Measurements from ENCODE around the gene GABRE. TPM values are rescaled to one million over a fixed set of nuclear protein-coding genes. Genes with fewer than 3 reads are reported as not detected.

The GABRE gene
- polyA plus RNA-seq, 1 donor from 2014 or later, result 0.10 TPM

DNA sequence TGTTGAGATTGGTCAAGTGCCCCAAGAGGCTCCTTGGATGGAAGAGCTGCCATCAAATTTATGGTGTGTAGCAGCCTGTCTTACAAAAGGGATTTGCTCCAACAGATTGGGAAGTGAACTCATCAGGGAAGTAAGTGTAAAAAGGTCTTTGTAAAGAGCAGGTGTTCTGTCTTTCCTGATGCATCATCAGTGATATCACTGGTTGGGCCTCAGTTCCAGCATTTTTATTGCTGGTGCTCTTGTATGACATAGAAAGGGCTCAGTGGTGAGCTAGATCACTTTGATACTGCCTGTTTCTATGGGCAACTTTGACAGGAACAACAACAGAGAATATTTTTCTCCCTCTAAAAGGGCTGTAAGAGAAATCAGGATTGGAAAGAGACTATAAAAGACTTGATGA, 8.7 kb upstream of the GABRE start:
- no peak overlapping the region for H2AFZ ChIP-seq (ENCODE audit: low read depth, low read length)
- no peaks in the 10 kb centered on the region for H4K20me1 ChIP-seq (ENCODE audit: insufficient read depth)
- H3K27me3 ChIP-seq (ENCODE audit: insufficient read depth, low read depth, low read length), result no peaks in the 10 kb centered on the region
- TF ChIP-seq, protein P1, sequence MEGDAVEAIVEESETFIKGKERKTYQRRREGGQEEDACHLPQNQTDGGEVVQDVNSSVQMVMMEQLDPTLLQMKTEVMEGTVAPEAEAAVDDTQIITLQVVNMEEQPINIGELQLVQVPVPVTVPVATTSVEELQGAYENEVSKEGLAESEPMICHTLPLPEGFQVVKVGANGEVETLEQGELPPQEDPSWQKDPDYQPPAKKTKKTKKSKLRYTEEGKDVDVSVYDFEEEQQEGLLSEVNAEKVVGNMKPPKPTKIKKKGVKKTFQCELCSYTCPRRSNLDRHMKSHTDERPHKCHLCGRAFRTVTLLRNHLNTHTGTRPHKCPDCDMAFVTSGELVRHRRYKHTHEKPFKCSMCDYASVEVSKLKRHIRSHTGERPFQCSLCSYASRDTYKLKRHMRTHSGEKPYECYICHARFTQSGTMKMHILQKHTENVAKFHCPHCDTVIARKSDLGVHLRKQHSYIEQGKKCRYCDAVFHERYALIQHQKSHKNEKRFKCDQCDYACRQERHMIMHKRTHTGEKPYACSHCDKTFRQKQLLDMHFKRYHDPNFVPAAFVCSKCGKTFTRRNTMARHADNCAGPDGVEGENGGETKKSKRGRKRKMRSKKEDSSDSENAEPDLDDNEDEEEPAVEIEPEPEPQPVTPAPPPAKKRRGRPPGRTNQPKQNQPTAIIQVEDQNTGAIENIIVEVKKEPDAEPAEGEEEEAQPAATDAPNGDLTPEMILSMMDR (IDR thresholded peaks at IDR 0.05; ENCODE audit: poor library complexity, severe bottlenecking), result no peak
- TF ChIP-seq MXI1 (conservative IDR thresholded peaks at IDR 0.05; ENCODE audit: poor library complexity, severe bottlenecking) (no peak), POLR2AphosphoS5 (IDR thresholded peaks at IDR 0.05) (no peak), SMC3 (conservative IDR thresholded peaks at IDR 0.05; ENCODE audit: poor library complexity) (no peak), TAF1 (IDR thresholded peaks at IDR 0.05; ENCODE audit: low read depth) (no peak), EZH2 (IDR thresholded peaks at IDR 0.05; ENCODE audit: borderline replicate concordance, insufficient read depth, low read length, poor library complexity, severe bottlenecking) (no peak), RAD21 (conservative IDR thresholded peaks at IDR 0.05) (no peak), EP300 (conservative IDR thresholded peaks at IDR 0.05; ENCODE audit: poor library complexity, severe bottlenecking) (no peak)
- TF ChIP-seq, protein P2, sequence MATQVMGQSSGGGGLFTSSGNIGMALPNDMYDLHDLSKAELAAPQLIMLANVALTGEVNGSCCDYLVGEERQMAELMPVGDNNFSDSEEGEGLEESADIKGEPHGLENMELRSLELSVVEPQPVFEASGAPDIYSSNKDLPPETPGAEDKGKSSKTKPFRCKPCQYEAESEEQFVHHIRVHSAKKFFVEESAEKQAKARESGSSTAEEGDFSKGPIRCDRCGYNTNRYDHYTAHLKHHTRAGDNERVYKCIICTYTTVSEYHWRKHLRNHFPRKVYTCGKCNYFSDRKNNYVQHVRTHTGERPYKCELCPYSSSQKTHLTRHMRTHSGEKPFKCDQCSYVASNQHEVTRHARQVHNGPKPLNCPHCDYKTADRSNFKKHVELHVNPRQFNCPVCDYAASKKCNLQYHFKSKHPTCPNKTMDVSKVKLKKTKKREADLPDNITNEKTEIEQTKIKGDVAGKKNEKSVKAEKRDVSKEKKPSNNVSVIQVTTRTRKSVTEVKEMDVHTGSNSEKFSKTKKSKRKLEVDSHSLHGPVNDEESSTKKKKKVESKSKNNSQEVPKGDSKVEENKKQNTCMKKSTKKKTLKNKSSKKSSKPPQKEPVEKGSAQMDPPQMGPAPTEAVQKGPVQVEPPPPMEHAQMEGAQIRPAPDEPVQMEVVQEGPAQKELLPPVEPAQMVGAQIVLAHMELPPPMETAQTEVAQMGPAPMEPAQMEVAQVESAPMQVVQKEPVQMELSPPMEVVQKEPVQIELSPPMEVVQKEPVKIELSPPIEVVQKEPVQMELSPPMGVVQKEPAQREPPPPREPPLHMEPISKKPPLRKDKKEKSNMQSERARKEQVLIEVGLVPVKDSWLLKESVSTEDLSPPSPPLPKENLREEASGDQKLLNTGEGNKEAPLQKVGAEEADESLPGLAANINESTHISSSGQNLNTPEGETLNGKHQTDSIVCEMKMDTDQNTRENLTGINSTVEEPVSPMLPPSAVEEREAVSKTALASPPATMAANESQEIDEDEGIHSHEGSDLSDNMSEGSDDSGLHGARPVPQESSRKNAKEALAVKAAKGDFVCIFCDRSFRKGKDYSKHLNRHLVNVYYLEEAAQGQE (IDR thresholded peaks at IDR 0.05; ENCODE audit: borderline replicate concordance), result no peak
- H3K27ac ChIP-seq (ENCODE audit: low read length), result no peak overlapping the region
- H3F3A ChIP-seq (ENCODE audit: insufficient read depth, low read length, poor library complexity, severe bottlenecking), result no peaks in the 10 kb centered on the region
- no peak overlapping the region for H3K4me3 ChIP-seq (ENCODE audit: low read length)
- no peak overlapping the region for H3K4me2 ChIP-seq (ENCODE audit: low read length)
- H3K79me2 ChIP-seq (replicated peaks; ENCODE audit: insufficient read depth, low read length), result no peaks in the 10 kb centered on the region
- no peaks in the 10 kb centered on the region for H3K9me2 ChIP-seq (ENCODE audit: insufficient read depth, low read length)
- H3K9ac ChIP-seq (ENCODE audit: low read length), result no peak overlapping the region
- H3K36me3 ChIP-seq (ENCODE audit: insufficient read depth, low read length), result no peaks in the 10 kb centered on the region
- H3K9me3 ChIP-seq (ENCODE audit: low read length), result no peaks in the 10 kb centered on the region

DNA sequence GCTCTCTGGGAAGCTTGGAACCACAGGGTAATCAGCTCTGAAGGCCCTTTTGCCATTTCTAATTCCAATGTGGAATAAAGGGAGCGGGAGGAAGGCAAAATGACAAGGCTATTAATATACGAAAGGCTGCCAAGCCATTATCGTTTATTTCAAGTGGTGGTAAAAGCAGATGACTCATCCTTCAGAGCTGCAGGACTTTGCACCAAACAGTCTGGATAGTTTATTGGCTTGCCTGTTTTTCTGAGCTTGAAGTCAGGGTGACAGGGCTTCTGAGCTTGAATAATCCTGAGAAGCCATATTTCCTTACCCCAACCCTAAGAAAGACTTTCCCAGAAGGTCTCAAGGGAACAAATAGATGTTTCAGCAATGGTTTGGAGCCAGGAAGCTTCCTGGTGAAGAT, 7.7 kb upstream of the GABRE start:
- H3K27me3 ChIP-seq (ENCODE audit: insufficient read depth, low read depth, low read length), result no peaks in the 10 kb centered on the region
- H3F3A ChIP-seq (ENCODE audit: insufficient read depth, low read length, poor library complexity, severe bottlenecking), result no peaks in the 10 kb centered on the region
- H3K79me2 ChIP-seq (replicated peaks; ENCODE audit: insufficient read depth, low read length), result no peaks in the 10 kb centered on the region
- H2AFZ ChIP-seq (ENCODE audit: low read depth, low read length), result no peak overlapping the region
- no peaks in the 10 kb centered on the region for H3K9me3 ChIP-seq (ENCODE audit: low read length)
- no peaks in the 10 kb centered on the region for H3K36me3 ChIP-seq (ENCODE audit: insufficient read depth, low read length)
- no peak overlapping the region for H3K4me2 ChIP-seq (ENCODE audit: low read length)
- no peak for TF ChIP-seq TAF1 (IDR thresholded peaks at IDR 0.05; ENCODE audit: low read depth)
- no peak for TF ChIP-seq POLR2AphosphoS5 (IDR thresholded peaks at IDR 0.05)
- no peak for TF ChIP-seq RAD21 (conservative IDR thresholded peaks at IDR 0.05)
- TF ChIP-seq EZH2 (IDR thresholded peaks at IDR 0.05; ENCODE audit: borderline replicate concordance, insufficient read depth, low read length, poor library complexity, severe bottlenecking), result no peak
- TF ChIP-seq SMC3 (conservative IDR thresholded peaks at IDR 0.05; ENCODE audit: poor library complexity), result no peak
- TF ChIP-seq, protein P2 (IDR thresholded peaks at IDR 0.05; ENCODE audit: borderline replicate concordance), result no peak
- TF ChIP-seq, protein P1 (IDR thresholded peaks at IDR 0.05; ENCODE audit: poor library complexity, severe bottlenecking), result no peak
- TF ChIP-seq MXI1 (conservative IDR thresholded peaks at IDR 0.05; ENCODE audit: poor library complexity, severe bottlenecking), result no peak
- TF ChIP-seq EP300 (conservative IDR thresholded peaks at IDR 0.05; ENCODE audit: poor library complexity, severe bottlenecking), result no peak
- H3K27ac ChIP-seq (ENCODE audit: low read length), result no peak overlapping the region
- H4K20me1 ChIP-seq (ENCODE audit: insufficient read depth), result no peaks in the 10 kb centered on the region
- H3K9me2 ChIP-seq (ENCODE audit: insufficient read depth, low read length), result no peaks in the 10 kb centered on the region
- H3K9ac ChIP-seq (ENCODE audit: low read length), result no peak overlapping the region
- no peak overlapping the region for H3K4me3 ChIP-seq (ENCODE audit: low read length)

Measured in neural cell (in vitro differentiated cells).